ENCODE measurements around the gene ZFP90.

- no peak for TF ChIP-seq EZH2 (IDR thresholded peaks at IDR 0.05)
- no peak for TF ChIP-seq POLR2AphosphoS5 (IDR thresholded peaks at IDR 0.05; ENCODE audit: borderline replicate concordance, low read depth, low read length)
These were observed 3.8 kb upstream of the ZFP90 start for GRCh38 chr16:68535331-68535730.
